Measurements from ENCODE around the gene PSMA7. TPM values are rescaled to one million over a fixed set of nuclear protein-coding genes. Genes with fewer than 3 reads are reported as not detected.

PSMA7 gene
- total RNA-seq, 4 donors from 2014 or later = 632 to 1,338 (median 1,003) TPM

GRCh38 chr20:62177307-62177706, 34.1 kb upstream of the PSMA7 start:
- in situ Hi-C loops (cut with MboI; ENCODE audit: low sequenced_read_pairs in 4 of 4) (loop anchor here in 1 of 4 donors (25.0 kb wide), 1 partner anchor 210 kb away; the partner anchor contains the start of gene RPS21), intact Hi-C loops (cut with DNase I; ENCODE audit: low total_unique reads) (no loop called here)
- ATAC-seq = no peak
- H3K36me3 ChIP-seq = peaks cover 0 to 44% of the 10 kb centered on the region in 2 donors
- TF ChIP-seq POLR2A (IDR thresholded peaks at IDR 0.05) (no peak), CTCF (IDR thresholded peaks at IDR 0.05 in 4 of 5, conservative IDR thresholded peaks at IDR 0.05 in 1 of 5) (no peak)
- no peaks in the 10 kb centered on the region for H3K27me3 ChIP-seq
- no peak overlapping the region for H3K4me3 ChIP-seq
- no peaks in the 10 kb centered on the region for H3K9me3 ChIP-seq
- DNase-seq = no peak
- H3K4me1 ChIP-seq = peaks cover 3 to 5% of the 10 kb centered on the region in 2 donors
- H3K27ac ChIP-seq = no peak overlapping the region

- Histone ChIP-seq H3K9me3 (no peaks in the 10 kb centered on the region), H3K27me3 (no peaks in the 10 kb centered on the region), H3K4me1 (peaks cover 0 to 2% of the 10 kb centered on the region in 2 donors), H3K4me3 (no peak overlapping the region), H3K36me3 (peaks cover 0 to 44% of the 10 kb centered on the region in 2 donors), H3K27ac (no peak overlapping the region)
- TF ChIP-seq POLR2A (IDR thresholded peaks at IDR 0.05) = no peak
- no peak for TF ChIP-seq CTCF (IDR thresholded peaks at IDR 0.05 in 4 of 5, conservative IDR thresholded peaks at IDR 0.05 in 1 of 5)
- no peak for ATAC-seq
- DNase-seq = no peak
- in situ Hi-C loops (cut with MboI; ENCODE audit: low sequenced_read_pairs in 4 of 4) = loop anchor here in 1 of 4 donors (25.0 kb wide), 1 partner anchor 210 kb away; the partner anchor contains the start of gene RPS21
- intact Hi-C loops (cut with DNase I; ENCODE audit: low total_unique reads) = no loop called here
Measured at GRCh38 chr20:62176866-62177265, 33.7 kb upstream of the PSMA7 start.

DNA sequence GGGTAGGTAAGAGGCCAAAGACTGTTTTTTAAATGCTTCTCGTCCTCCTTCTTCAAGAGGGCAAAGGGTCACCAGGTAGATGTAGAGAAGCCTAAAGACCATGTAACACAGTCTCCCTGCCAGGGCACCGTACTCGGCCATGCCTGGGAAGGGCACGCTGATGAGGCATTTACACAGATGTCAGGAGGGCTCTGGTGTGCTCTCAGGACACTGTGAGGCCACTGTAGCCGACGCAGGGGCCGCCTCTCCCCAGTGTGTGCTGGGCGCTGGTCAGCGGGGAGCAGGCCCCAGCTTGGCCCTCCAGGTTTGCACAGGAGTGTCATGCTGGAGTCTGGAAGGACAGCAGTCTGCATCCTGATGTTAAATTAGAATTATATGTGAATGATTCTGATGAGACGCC, 32.5 kb upstream of the PSMA7 start:
- in situ Hi-C loops (cut with MboI; ENCODE audit: low sequenced_read_pairs in 4 of 4) = loop anchor here in 1 of 4 donors (25.0 kb wide), 1 partner anchor 212 kb away; the partner anchor contains the start of gene RPS21
- no peak for ATAC-seq
- peaks cover 0 to 44% of the 10 kb centered on the region in 2 donors for H3K36me3 ChIP-seq

GRCh38 chr20:62174870-62175624, 31.9 kb upstream of the PSMA7 start:
- no peak for TF ChIP-seq CTCF (IDR thresholded peaks at IDR 0.05 in 4 of 5, conservative IDR thresholded peaks at IDR 0.05 in 1 of 5)
- no peak for TF ChIP-seq POLR2A (IDR thresholded peaks at IDR 0.05)
- no peaks in the 10 kb centered on the region for H3K27me3 ChIP-seq
- ATAC-seq (no peak), DNase-seq (no peak)
- no peaks in the 10 kb centered on the region for H3K9me3 ChIP-seq
- no peaks in the 10 kb centered on the region for H3K4me1 ChIP-seq
- H3K4me3 ChIP-seq = no peak overlapping the region
- intact Hi-C loops (cut with DNase I; ENCODE audit: low total_unique reads) = no loop called here
- in situ Hi-C loops (cut with MboI; ENCODE audit: low sequenced_read_pairs in 4 of 4) = loop anchor here in 1 of 4 donors (25.0 kb wide), 1 partner anchor 212 kb away; the partner anchor contains the start of gene RPS21
- H3K36me3 ChIP-seq = peaks cover 0 to 45% of the 10 kb centered on the region in 2 donors
- H3K27ac ChIP-seq = no peak overlapping the region

More for the DNA sequence above, 32.5 kb upstream of the PSMA7 start:
- Histone ChIP-seq H3K27ac (no peak overlapping the region), H3K27me3 (no peaks in the 10 kb centered on the region), H3K9me3 (no peaks in the 10 kb centered on the region), H3K4me1 (no peaks in the 10 kb centered on the region), H3K4me3 (no peak overlapping the region)
- intact Hi-C loops (cut with DNase I; ENCODE audit: low total_unique reads) = no loop called here
- DNase-seq = no peak
- TF ChIP-seq CTCF (IDR thresholded peaks at IDR 0.05 in 4 of 5, conservative IDR thresholded peaks at IDR 0.05 in 1 of 5) (no peak), POLR2A (IDR thresholded peaks at IDR 0.05) (no peak)

Measured in gastrocnemius medialis (tissue), 4 donors.